T-helper 22 cell (primary cell): ENCODE measurements around the gene DHX15.

Experiments
- DNase-seq: peaks from one replicate; pipeline ENCODE4 v3.0.0-alpha.2; 2020; ENCODE audit warnings: low read depth

Gene DHX15

DNA sequence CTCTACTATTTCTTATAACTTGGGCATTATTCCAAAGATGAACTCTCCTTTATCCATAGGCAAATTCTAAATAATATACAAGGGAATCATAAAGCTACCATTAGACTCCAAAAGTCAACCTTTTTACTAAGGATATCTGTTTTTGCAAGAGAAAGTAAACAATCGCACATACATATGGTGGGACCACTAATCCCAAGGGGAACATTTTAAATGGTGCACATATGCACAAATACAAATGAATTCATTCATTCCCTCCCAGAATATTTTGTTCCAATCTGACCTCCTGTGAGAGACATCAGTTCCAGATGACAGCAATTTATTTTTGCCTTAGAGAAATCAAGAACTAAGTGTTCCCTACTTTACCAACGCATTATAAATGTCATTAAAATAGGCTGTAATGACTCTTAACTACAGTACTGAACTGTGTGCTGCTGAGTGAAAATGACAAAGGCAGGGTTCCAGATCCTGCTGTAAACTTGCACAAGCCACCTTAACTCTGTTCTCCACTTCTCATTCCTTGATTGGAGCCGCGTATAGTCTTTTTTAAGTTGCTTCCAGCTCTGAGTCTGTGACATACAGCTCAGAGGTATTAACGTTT, 2.0 kb downstream of the DHX15 start:
- no peak for DNase-seq

DNA sequence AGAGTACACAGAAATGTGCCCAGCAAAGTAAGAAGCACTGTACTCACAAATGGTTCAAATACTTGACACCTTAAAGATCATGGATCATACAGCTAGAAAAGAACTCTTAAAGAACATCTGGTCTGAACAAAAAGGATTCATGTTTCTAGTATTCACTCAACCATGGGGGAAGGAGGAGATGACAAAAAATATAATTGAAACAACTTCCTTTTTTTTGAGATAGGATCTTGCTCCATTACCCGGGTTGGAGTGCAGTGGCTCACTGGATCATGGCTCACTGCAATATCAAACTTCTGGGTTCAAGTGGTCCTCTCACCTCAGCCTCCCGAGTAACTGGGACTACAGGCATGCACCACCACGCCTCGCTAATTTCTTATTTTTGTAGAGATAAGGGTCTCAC, 6.0 kb downstream of the DHX15 start:
- DNase-seq: no peak

DNA sequence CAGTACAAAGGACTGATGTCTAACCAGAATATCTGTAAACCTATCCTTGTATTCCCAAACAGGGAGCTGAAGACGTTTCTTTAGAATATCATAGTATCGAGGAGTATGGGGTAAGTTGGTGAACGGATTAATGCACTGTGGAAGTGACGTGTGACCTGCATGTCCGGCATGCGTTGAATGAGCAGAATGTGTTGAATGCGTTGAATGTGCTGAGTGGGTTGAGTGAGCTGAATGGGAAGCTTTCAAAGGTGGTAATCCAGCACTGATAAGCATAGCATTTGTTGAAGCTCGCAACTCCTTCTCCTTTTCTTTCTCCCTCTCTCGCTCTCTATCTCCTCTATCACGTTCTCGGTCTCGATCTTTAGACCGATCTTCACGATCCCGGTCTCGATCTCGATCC, 8.1 kb downstream of the DHX15 start:
- no peak for DNase-seq

DNA sequence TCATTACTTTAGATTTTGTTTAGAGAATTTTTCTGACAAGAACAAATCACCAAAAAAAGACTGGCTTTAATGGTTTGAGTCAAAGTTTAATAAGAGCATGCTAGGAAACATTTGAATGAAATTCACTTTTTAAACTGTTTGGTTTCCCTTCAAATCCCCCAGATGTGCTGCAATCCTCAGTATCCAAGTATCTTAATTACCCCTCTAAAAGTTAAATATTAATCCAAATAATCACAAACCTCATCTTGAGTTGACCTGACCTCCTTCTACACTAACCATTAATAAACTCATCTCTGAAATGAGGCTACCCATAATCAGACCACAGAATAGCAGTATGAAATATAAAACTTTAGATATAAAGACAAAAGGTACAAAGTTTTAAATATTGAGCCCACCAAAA, 10.1 kb downstream of the DHX15 start:
- DNase-seq: no peak

DNA sequence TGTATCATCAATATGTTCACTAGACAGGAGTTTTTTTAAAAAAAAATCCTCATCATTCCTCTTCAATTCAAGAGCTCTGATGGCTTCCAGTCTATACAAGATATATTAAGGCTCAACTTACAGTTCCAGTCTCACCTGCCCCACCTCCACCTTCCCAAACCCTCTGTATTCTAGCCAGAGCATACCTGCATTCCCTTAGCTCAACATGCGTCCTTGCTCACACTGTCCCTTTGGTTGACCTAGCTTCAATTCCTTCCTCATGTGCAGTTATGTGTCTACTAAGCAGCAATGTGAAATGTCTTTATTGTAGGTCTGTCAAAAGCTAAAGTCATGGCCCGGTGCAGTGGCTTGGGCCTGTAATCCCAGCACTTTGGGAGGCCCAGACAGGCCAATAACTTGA, 10.8 kb downstream of the DHX15 start:
- DNase-seq: no peak

DNA sequence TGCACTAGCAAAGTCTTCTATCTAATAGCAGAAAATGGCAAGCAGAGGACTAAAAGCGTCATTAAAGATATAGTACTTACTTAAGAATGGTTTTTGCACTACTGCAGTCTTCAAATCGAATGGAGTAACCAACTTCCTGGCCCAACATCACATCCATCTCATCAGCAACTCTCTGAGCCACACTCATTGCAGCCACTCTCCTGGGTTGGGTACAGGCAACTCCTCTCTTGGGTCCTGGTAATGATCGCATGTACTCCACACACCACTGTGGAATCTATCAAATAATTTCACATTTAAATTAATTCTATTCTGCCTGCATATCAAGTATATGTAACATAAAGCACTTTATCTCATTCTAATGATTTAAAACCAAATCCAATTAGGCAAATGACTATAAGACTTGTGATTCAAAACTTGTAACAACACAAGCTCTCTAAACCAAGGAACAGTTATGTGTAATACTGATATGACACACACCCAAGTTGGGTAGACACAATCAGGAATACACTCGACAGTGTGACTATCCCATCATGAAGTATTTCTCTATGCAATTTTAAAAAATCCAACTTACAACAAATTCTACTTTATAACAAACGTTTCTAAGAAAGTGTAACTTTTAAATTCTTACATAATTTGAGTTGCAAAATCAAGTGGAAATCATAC, 13.6 kb downstream of the DHX15 start:
- no peak for DNase-seq

DNA sequence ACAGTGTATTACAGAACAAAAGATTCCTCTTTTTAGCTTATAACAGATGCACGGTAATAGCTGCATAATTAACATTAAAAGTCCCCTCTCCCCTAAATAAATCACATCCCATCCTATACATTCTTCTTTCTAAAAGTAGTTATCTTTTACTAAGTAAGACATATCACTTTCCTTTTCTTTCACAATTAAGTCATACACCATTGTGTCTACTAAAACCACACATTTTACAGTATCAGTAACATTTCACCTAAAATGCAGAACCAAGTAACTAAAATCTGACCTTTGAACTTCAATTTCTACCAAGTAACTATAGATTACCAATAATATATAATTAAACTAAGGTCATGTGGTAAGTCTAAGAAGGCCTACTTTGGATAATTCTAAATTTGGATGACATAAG, 14.2 kb downstream of the DHX15 start:
- no peak for DNase-seq

DNA sequence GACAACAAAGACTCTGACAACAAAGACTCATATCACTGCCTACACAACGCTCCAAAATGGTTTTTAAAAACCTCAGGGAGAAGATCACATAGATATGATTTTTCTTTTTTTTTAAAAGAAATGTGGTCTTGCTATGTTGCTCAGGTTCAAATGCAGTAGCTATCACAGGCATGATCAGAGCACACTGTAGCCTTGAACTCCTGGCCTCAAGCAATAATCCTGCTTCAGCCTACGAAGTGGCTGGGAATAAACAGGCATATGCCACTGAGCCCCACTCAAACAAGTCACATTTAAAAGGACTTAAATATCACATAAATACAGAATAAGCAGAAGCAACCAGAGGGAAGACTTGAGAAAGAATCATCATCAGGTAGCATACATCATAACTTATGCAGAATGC, 14.7 kb downstream of the DHX15 start:
- DNase-seq: no peak

DNA sequence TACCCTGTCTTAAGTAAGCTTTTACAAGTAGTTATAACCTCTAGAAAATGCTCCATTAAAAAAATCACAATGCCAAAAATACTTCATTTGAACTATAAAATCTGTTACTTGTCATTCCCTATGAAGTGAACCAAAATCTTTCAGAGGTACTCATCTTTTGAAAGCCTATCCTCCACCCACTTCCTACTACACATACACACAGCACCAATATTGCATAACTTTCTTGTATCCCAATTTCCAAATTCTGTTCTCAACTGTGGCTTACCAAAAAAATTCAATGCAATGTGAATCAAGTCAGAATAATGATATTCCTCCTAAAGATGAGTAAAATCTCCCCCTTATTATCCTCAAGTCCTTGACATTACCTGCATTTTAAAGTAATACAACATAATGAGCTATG, 15.9 kb downstream of the DHX15 start:
- DNase-seq: no peak

DNA sequence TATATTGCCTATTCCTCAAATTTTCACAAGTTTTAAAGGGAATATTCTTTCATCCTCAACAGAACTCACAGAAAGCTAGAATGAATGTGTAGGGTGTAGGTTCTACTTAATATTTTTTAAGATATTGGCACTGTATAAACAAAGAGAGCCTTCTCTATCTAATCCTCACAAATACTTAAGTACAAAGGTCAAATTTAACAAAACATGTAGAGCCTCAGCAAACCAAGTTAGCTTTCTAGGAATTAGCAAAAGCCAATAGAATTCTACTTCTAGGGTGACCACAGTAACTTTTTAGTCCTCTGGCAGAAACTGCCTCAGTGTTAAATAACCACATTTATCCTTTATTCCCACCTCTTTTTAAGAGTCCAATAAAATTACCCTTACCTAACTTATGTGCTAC, 19.3 kb downstream of the DHX15 start:
- DNase-seq: no peak

DNA sequence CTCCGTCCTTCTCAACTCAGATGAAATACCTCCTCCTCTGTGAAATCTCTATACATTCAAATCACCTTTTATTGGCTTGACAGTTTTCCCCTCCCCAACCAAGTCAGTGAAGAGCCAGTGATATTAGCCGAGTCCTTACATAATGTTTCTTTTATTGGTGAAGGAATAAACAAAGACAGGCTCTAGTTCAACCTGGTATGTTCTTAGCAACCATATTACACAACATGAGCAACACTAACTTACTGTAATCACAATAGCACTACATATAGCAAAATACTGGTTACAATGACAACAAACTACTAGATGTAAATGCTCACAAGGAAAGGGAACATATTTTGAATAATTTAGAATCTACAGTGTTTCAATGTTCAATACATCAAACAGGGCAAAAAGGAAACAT, 19.9 kb downstream of the DHX15 start:
- no peak for DNase-seq

DNA sequence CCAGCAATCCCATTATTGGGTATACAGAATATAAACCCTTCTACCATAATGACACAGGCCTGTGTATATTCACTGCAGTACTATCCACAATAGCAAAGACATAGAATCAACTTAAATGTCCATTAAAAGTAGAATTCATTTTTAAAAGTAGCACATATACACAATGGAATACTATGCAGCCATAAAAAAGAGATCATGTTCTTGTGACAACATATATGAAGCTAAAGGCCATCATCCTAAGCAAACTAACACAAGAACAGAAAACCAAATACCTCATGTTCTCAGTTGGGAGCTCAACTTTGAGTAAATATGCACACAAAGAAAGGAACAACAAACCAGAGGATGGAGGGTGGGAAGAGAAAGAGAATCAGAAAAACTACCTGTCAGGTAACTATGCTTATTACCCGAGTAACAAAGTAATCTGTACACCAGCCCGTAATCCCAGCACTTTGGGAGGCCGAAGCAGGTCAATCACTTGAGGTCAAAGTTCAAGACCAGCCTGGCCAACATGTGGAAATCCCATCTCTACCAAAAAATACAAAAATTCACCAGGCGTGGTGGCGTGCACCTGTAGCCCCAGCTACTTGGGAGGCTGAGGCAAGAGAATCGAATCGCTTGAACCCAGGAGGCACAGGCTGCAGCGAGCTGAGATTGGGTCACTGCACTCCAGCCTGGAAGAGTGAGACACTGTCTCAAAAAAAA, 22.8 kb downstream of the DHX15 start:
- DNase-seq: no peak

DNA sequence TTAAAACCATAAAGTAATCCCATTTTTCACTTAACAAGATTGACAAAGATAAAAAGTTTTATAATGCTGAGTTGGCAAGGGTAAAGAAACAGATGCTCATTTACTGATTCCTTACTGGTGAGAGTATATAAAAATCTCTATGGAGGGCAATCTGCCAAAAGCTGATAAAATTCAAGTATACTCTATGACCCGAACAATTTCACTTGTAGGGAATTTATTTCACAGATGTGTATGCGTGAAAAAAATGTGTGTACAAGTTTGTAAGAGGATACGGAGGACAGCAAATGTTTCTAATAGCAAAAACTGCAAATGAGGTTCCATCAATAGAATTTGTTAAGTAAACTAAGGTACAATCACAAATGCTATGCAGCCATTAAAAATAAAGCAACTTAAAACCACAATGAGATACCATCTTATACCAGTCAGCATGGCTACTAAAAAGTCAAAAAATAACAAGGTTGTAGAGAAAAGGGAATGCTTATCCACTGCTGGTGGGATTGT, 23.4 kb downstream of the DHX15 start:
- no peak for DNase-seq

DNA sequence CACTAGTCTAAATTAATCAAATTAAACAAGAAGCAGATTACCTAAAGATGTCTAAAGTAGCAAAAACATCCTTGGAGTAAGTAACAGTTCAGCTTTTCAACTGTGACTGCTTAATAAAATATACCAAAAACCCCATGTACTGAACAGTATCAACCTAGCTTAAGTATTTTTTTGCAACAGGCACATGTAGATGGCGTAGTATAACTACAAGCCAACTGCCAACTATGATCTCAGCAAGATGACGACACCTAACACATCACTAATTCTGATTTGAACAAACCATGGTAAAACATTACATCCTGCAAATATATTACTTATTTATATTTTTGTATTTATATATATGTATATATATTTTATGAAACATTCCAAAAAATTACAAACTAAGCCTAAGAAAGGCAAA, 24.5 kb downstream of the DHX15 start:
- DNase-seq: no peak

DNA sequence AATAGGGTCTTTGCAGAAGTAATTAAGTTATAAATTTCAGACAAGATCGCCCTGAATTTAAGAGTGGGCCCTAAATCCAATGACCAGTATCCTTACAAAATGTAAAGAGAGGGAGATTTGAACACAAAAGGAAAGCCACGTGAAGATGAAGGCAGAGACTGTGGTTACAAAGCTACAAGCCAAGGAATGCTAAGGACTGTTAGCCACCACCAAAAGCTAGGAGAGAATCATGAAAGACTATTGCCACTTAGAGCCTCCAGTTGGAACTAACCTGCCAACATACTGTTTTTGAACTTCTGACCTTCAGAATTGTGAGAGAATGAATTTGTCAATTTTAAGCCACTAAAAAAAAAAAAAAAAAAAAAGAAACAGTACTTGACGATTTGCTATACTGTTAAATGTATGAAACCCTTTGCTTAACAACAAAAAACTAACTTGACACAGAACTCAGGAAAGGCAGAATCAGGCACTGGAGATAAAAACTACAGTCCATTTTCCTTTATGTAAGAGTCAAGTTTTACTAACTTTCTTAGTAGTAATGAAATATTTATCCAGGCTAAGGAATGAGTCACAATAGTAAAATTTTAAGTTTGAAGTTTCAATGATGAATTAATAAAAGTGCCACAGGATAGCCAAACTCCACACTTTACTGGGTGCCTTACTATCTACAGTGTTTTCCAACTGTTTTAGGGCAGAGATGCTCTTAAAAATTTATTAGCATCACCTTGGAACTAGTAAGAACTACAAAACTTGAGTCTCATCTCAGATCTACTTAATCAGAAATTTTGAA, 25.1 kb downstream of the DHX15 start:
- DNase-seq: no peak

DNA sequence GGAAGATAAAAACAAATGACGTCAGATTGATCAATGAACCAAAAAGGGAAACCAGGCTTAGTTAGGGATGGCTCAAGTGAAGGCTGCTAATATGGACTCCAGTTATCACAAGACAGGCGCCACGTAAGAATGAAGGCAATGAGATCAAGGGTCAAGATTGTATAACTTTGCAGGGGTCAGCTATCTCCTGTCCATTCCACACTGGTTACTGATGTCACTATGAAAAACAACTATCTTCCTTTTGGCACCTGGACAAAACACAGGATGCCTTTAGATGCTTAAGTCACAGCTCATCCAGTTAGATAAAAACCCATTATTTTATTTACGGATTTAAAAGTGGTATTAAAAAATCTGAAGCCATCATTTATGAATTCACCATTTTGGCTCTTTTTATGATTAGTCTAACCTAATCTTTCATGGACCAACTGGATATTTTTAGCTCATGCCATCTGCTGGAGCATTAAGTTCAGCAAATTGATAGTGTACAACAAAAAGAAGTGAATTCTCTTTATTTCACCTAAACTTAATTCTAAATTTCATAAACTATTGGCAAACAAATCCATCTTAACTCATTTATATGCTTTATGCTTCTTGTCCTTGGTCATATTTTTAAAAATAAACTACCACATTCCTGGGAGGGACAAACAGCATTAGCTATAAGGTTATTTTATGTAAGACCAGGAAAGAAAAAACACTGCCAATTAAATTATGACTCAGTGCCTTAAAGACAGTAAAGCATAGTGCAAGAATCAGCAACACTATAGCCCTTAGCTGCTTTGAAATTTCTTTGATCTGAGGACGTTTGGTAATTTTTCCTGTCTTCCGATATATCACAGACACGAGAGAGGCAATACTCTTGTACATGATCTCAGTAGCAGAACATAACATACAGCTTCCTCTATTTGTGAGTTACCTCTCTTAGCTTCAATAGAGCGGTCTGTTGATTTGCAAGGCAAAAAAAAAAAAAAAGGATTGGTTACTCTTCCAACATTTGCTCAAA, 27.0 kb downstream of the DHX15 start:
- no peak for DNase-seq

DNA sequence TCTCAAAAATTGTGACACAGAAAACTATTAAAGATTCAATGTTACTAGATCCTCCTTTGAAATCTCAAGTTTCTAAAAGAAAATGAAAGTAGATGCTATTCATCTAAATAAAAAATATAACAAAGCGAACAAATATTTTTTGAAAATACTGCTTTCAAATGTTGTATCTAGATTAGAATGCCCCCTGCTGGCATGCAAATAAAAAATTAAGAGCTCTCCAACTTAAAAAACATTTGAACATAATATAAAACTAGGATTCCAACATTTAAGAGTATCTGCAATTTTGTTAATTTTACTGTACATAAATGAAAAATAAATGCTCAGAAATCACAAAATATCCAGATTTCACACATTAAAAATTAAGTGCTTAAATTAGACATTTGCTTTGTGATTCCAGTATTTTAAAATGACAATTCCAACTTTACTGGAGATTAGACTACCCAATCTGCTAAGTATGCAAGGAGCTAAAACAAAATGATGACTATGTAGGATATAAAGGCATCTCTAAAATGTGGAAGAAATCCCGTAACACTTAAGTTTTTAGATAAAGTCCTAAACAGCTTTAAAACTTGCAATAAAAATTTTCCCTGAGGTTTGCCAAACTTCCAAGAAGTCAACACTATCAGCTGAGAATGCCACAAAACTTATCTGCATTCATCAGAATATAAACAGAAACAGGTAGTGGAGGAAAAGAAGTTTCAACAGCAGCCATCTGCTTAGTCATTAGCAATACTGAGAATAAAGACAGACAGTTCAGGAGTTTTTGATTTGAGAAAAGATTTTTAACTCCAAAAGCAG, 32.7 kb downstream of the DHX15 start:
- no peak for DNase-seq

DNA sequence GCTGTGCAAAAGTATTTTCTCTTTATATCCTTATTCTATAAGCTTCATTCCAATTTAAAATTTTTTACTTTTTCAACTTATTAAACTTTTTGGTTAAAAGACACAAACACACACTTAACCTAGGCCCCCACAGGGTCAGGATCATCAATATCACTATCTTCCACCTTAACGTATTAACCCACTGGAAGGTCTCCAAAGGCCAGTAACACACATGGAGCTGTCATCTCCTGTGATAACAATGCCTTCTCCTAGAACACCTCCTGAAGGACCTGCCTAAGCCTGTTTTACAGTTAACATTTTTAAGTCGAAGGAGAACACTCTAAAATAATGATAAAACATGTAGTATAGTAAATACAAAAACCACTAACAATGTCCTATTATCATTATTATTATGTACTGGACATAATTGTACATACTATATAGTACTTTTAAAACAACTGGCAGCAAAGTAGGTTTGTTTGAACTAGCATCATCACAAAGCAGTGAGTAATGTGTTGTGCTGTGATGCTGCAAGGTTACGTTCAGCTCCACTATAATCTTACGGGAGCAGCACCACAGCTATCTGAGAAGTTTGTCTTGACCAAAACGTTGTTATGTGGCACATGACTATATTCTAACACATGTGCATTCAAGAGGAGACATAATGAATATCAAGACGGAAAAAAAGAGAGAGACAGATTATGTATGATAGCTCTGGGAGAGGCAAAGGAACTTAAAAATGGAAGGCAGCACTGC, 33.7 kb downstream of the DHX15 start:
- no peak for DNase-seq

DNA sequence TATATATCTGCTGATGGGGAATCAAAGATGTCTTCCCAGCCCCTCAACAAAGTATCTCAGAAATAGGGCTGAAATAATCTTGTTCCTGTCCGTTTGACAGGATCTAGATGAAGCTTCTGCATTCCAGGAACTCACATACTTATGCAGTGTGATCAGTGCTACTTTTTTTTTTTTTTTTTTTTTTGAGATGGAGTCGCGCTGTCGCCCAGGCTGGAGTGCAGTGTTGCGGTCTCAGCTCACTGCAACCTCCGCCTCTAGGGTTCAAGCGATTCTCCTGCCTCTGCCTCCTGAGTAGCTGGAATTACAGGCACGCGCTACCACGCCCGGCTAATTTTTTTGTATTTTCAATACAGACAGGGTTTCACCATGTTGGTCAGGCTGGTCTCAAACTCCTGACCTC, 36.4 kb downstream of the DHX15 start:
- DNase-seq: no peak
